ENCODE results near the gene AMBRA1.

Gene AMBRA1

GRCh38 chr11:46560300-46560991, 33.4 kb downstream of the AMBRA1 start:
- peak; percentile 64 for DNase-seq (ENCODE audit: low read depth)
- TF ChIP-seq CTCF (IDR thresholded peaks at IDR 0.05; ENCODE audit: insufficient read depth, low read depth, low read length, missing control alignments), result no peak
- peak overlapping the region; percentile 57 for H3K4me3 ChIP-seq (ENCODE audit: low read depth, low read length)

- TF ChIP-seq CTCF (IDR thresholded peaks at IDR 0.05; ENCODE audit: insufficient read depth, low read depth, low read length, missing control alignments), result no peak
- DNase-seq (ENCODE audit: low read depth), result no peak
- no peak overlapping the region for H3K4me3 ChIP-seq (ENCODE audit: low read depth, low read length)
Measured at GRCh38 chr11:46559815-46560214, 34.0 kb downstream of the AMBRA1 start.

- TF ChIP-seq CTCF (IDR thresholded peaks at IDR 0.05; ENCODE audit: insufficient read depth, low read depth, low read length, missing control alignments), result no peak
- H3K4me3 ChIP-seq (ENCODE audit: low read depth, low read length), result no peak overlapping the region
- DNase-seq (ENCODE audit: low read depth), result no peak
Measured at GRCh38 chr11:46557684-46558151, 36.1 kb downstream of the AMBRA1 start.

- TF ChIP-seq CTCF (IDR thresholded peaks at IDR 0.05; ENCODE audit: insufficient read depth, low read depth, low read length, missing control alignments), result no peak
- peak; percentile 63 for DNase-seq (ENCODE audit: low read depth)
- no peak overlapping the region for H3K4me3 ChIP-seq (ENCODE audit: low read depth, low read length)
Measured at GRCh38 chr11:46555267-46556054, 38.4 kb downstream of the AMBRA1 start.

GRCh38 chr11:46554213-46555147, 39.3 kb downstream of the AMBRA1 start:
- no peak overlapping the region for H3K4me3 ChIP-seq (ENCODE audit: low read depth, low read length)
- no peak for TF ChIP-seq CTCF (IDR thresholded peaks at IDR 0.05; ENCODE audit: insufficient read depth, low read depth, low read length, missing control alignments)
- DNase-seq (ENCODE audit: low read depth), result no peak

GRCh38 chr11:46553814-46554212, 40.0 kb downstream of the AMBRA1 start:
- no peak for DNase-seq (ENCODE audit: low read depth)
- no peak overlapping the region for H3K4me3 ChIP-seq (ENCODE audit: low read depth, low read length)
- no peak for TF ChIP-seq CTCF (IDR thresholded peaks at IDR 0.05; ENCODE audit: insufficient read depth, low read depth, low read length, missing control alignments)

Measured in GM12865 (cell line).